SK-N-SH (cell line): Measurements from ENCODE around the gene POLA1. TPM values are rescaled to one million over a fixed set of nuclear protein-coding genes. Genes with fewer than 3 reads are reported as not detected.

ENCODE experiments used
- CTCF ChIA-PET: fragments of 300-600, 350-600 bp; formaldehyde crosslinking; extraction: SDS; loops from one replicate; lab custom pipeline; 2021; lab: Yijun Ruan, JAX
- POLR2A ChIA-PET: fragments of 350-600 bp; sonication (Branson Sonifier 250); formaldehyde crosslinking; extraction: SDS; loops from one replicate; lab custom pipeline; 2020; ENCODE audit warnings: antibody characterized with exemption, inconsistent platforms; lab: Yijun Ruan, JAX
- DNase-seq: peaks from one replicate; pipeline ENCODE4 v3.0.0; 2012
- H2AFZ ChIP-seq: fragments of 200-600 bp; sonication (generic); 2 replicates; pipeline ENCODE4 v1.8.1; 2016; ENCODE audit warnings: antibody characterized with exemption, mild to moderate bottlenecking, low read depth
- H3F3A ChIP-seq: fragments of 200-600 bp; sonication (generic); replicated peaks from 2 replicates; pipeline ENCODE3; 2016; ENCODE audit warnings: antibody characterized with exemption, mild to moderate bottlenecking; ENCODE audit not compliant: insufficient read depth
- H3K27ac ChIP-seq, 2 experiments: fragments of 200-500 bp in 1 of 2; fragments of 200-600 bp in 1 of 2; sonication (Bioruptor generic) in 1 of 2; sonication (generic), shearing (Covaris generic) in 1 of 2; 2 replicates each; pipeline versions ENCODE4 v1.5.1 to v1.6.1; 2014 to 2016; ENCODE audit warnings: low read depth in 2 of 2, inconsistent platforms in 1 of 2, low read length in 1 of 2, mild to moderate bottlenecking in 1 of 2, mixed read lengths in 1 of 2
- H3K27me3 ChIP-seq: fragments of 200-600 bp; sonication (generic), shearing (Covaris generic); 2 replicates; pipeline ENCODE4 v1.6.1; 2016; ENCODE audit warnings: mixed run types; ENCODE audit not compliant: insufficient read depth
- H3K36me3 ChIP-seq, 2 experiments: fragments of 200-500 bp in 1 of 2; fragments of 200-600 bp in 1 of 2; sonication (Bioruptor generic) in 1 of 2; sonication (generic) in 1 of 2; replicated peaks in 1 of 2; 2 replicates each; pipeline versions ENCODE3 to v1.5.1; 2014 to 2016; ENCODE audit warnings: low read length in 1 of 2, mild to moderate bottlenecking in 1 of 2; ENCODE audit not compliant: insufficient read depth in 2 of 2, control insufficient read depth in 1 of 2
- H3K4me1 ChIP-seq, 2 experiments: fragments of 200-500 bp in 1 of 2; fragments of 200-600 bp in 1 of 2; sonication (Bioruptor generic) in 1 of 2; sonication (generic), shearing (Covaris generic) in 1 of 2; 2 replicates each; pipeline versions ENCODE4 v1.5.1 to v1.6.1; 2014 to 2016; ENCODE audit warnings: low read depth in 1 of 2, low read length in 1 of 2, mixed run types in 1 of 2; ENCODE audit not compliant: insufficient read depth in 2 of 2, control insufficient read depth in 1 of 2
- H3K4me2 ChIP-seq: fragments of 200-600 bp; sonication (generic), shearing (Covaris generic); 2 replicates; pipeline ENCODE4 v1.6.1; 2017; ENCODE audit warnings: mixed run types
- H3K4me3 ChIP-seq, 2 experiments: fragments of 200-500 bp in 1 of 2; fragments of 200-600 bp in 1 of 2; sonication (Bioruptor generic) in 1 of 2; sonication (generic), shearing (Covaris generic) in 1 of 2; 2 replicates each; pipeline versions ENCODE4 v1.5.1 to v1.8.1; 2014 to 2016; ENCODE audit warnings: low read depth in 2 of 2, inconsistent platforms in 1 of 2, low read length in 1 of 2, mild to moderate bottlenecking in 1 of 2, mixed read lengths in 1 of 2, moderate library complexity in 1 of 2
- H3K79me2 ChIP-seq: fragments of 200-600 bp; sonication (generic); 2 replicates; pipeline ENCODE4 v1.8.1; 2017; ENCODE audit warnings: mild to moderate bottlenecking; ENCODE audit not compliant: insufficient read depth
- H3K9ac ChIP-seq: fragments of 200-600 bp; sonication (generic); 2 replicates; pipeline ENCODE4 v1.6.1; 2017; ENCODE audit warnings: mixed run types
- H3K9me2 ChIP-seq: fragments of 200-600 bp; sonication (generic); 2 replicates; pipeline ENCODE4 v1.6.1; 2017; ENCODE audit warnings: mixed run types
- H3K9me3 ChIP-seq: fragments of 200-600 bp; sonication (generic); 2 replicates; pipeline ENCODE4 v1.6.1; 2017; ENCODE audit warnings: mixed run types, mild to moderate bottlenecking, moderate library complexity
- H4K20me1 ChIP-seq: fragments of 200-600 bp; sonication (generic); 2 replicates; pipeline ENCODE4 v1.6.1; 2017; ENCODE audit warnings: mild to moderate bottlenecking, mixed run types; ENCODE audit not compliant: insufficient read depth
- CHD2 ChIP-seq: fragments of 150-350 bp; IDR thresholded peaks from 2 replicates; pipeline ENCODE4 v1.6.1; 2018; ENCODE audit warnings: low read length; ENCODE audit not compliant: partially characterized antibody
- ELF1 ChIP-seq: IDR thresholded peaks from 2 replicates; pipeline ENCODE4 v1.4.0; 2012
- EP300 ChIP-seq, 2 experiments: IDR thresholded peaks; 2 replicates each; pipeline versions ENCODE4 v1.4.0 to v1.6.1; 2012; ENCODE audit warnings: borderline replicate concordance in 1 of 2, low read depth in 1 of 2, low read length in 1 of 2
- FOXJ3 ChIP-seq: sonication (generic); formaldehyde crosslinking; IDR thresholded peaks from 2 replicates; pipeline ENCODE4 v1.5.1; 2020; ENCODE audit warnings: mild to moderate bottlenecking, missing genetic modification reagents
- GATA2 ChIP-seq: sonication (generic); formaldehyde crosslinking; IDR thresholded peaks from 2 replicates; pipeline ENCODE4 v1.5.0; 2020; ENCODE audit warnings: mild to moderate bottlenecking, missing genetic modification reagents
- JUND ChIP-seq: IDR thresholded peaks from 2 replicates; pipeline ENCODE4 v1.4.0; 2012
- PBX3 ChIP-seq: IDR thresholded peaks from 2 replicates; pipeline ENCODE4; 2012
- POLR2AphosphoS5 ChIP-seq: IDR thresholded peaks from 2 replicates; pipeline ENCODE4 v1.6.1; 2012; ENCODE audit warnings: low read depth, low read length
- RAD21 ChIP-seq: IDR thresholded peaks from 2 replicates; pipeline ENCODE4 v1.6.1; 2012; ENCODE audit warnings: mild to moderate bottlenecking, low read length
- RCOR1 ChIP-seq: fragments of 150-350 bp; IDR thresholded peaks from 2 replicates; pipeline ENCODE4 v1.6.1; 2017; ENCODE audit warnings: antibody characterized with exemption, low read length
- RXRA ChIP-seq: IDR thresholded peaks from 2 replicates; pipeline ENCODE4 v1.4.0; 2012; ENCODE audit warnings: low read depth, mild to moderate bottlenecking, borderline replicate concordance
- SIN3A ChIP-seq: IDR thresholded peaks from 2 replicates; pipeline ENCODE4 v1.6.1; 2012; ENCODE audit warnings: low read depth, mild to moderate bottlenecking, low read length, moderate library complexity, borderline replicate concordance
- TCF12 ChIP-seq: IDR thresholded peaks from 2 replicates; pipeline ENCODE4 v1.4.0; 2012
- TEAD4 ChIP-seq: IDR thresholded peaks from 2 replicates; pipeline ENCODE4 v1.4.0; 2012; ENCODE audit warnings: mild to moderate bottlenecking, borderline replicate concordance; ENCODE audit not compliant: insufficient read depth
- WGBS: methylation state at CpG from one replicate; pipeline ENCODE4 v1.1.6; 2017; ENCODE audit warnings: low lambda C conversion rate; 5-methylcytosine and 5-hydroxymethylcytosine counted together
- polyA plus RNA-seq, 3 experiments: library from polyadenylated mRNA; depleted of rRNA; stranded (reverse); fragments of >200 nt; gene quantifications; 2 replicates each; pipeline ENCODE4 v1.2.3, GENCODE V29; 2012
- TF ChIP-seq, protein P1 (sequence below): fragments of 200-600 bp; sonication (generic); IDR thresholded peaks from 2 replicates; pipeline ENCODE4 v1.6.1; 2017; ENCODE audit warnings: antibody characterized with exemption, mild to moderate bottlenecking, moderate library complexity

POLA1 gene
- polyA plus RNA-seq, 1 of the 3 experiments (the other 2 are of a cell fraction): 2.8 TPM

DNA sequence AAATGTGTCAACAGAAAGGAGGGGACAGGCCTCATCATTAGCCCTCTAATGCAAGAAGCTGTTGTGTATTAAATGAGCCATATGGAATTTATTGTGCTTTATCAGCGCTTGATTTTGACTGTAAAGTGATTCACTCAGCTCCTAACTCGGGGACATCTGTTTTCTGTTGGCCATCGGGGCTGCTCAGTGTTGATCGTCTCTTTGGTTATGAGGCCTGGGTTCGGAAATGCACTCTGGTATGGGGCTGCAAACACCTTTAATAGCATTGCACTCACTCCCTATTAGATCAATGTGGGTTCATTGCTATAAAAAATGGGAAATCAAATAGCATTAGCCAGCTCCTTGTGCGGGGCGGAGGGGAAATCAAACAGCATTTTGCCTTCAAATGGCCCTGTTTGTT is 315.7 kb downstream of the POLA1 start:
- POLR2A ChIA-PET: no interaction called here
- H3K9me2 ChIP-seq: no peaks in the 10 kb centered on the region
- H3K27me3 ChIP-seq: peaks cover 27% of the 10 kb centered on the region
- no peak overlapping the region for H2AFZ ChIP-seq
- CTCF ChIA-PET: interaction anchor here (0.7 to 1.7 kb wide), 6 partner anchors 11 to 750 kb away, joined by 3 to 5 read pairs (median 3); no protein-coding TSS in a partner anchor
- no peaks in the 10 kb centered on the region for H3K36me3 ChIP-seq
- no peaks in the 10 kb centered on the region for H3K9me3 ChIP-seq
- no peak overlapping the region for H3K9ac ChIP-seq
- DNase-seq: peak; percentile 81
- H3K27ac ChIP-seq: no peak overlapping the region
- H3K4me1 ChIP-seq: peaks cover 0 to 12% of the 10 kb centered on the region in 2 experiments; a peak in 2 of 4 replicates
- H3K4me2 ChIP-seq: no peak overlapping the region
- TF ChIP-seq GATA2 (CRISPR knock-in tag): peak; percentile 82
- TF ChIP-seq FOXJ3 (CRISPR knock-in tag): 0 out of 2 replicates have a peak, but pooled peaks have one; percentile 51
- TF ChIP-seq ELF1: no peak
- TF ChIP-seq, protein P1, sequence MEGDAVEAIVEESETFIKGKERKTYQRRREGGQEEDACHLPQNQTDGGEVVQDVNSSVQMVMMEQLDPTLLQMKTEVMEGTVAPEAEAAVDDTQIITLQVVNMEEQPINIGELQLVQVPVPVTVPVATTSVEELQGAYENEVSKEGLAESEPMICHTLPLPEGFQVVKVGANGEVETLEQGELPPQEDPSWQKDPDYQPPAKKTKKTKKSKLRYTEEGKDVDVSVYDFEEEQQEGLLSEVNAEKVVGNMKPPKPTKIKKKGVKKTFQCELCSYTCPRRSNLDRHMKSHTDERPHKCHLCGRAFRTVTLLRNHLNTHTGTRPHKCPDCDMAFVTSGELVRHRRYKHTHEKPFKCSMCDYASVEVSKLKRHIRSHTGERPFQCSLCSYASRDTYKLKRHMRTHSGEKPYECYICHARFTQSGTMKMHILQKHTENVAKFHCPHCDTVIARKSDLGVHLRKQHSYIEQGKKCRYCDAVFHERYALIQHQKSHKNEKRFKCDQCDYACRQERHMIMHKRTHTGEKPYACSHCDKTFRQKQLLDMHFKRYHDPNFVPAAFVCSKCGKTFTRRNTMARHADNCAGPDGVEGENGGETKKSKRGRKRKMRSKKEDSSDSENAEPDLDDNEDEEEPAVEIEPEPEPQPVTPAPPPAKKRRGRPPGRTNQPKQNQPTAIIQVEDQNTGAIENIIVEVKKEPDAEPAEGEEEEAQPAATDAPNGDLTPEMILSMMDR: no peak
- TF ChIP-seq RAD21: no peak
- TF ChIP-seq PBX3: no peak
- TF ChIP-seq CHD2: peak; percentile 80
- TF ChIP-seq SIN3A: no peak
- TF ChIP-seq JUND: no peak
- TF ChIP-seq EP300 (IDR thresholded peaks at IDR 0.05; ENCODE audit: borderline replicate concordance in 1 of 2, low read depth in 1 of 2, low read length in 1 of 2): peak in 1 of 2 experiments; percentile 77; a peak in 2 of 4 replicates
- TF ChIP-seq RCOR1: peak; percentile 96
- peak; percentile 66 for TF ChIP-seq TCF12
- no peak for TF ChIP-seq TEAD4
- no peak for TF ChIP-seq POLR2AphosphoS5
- no peak for TF ChIP-seq RXRA
- H4K20me1 ChIP-seq: no peaks in the 10 kb centered on the region
- H3K4me3 ChIP-seq: no peak overlapping the region
- no peaks in the 10 kb centered on the region for H3F3A ChIP-seq
- WGBS: 21% methylated on average over 7 of the region's 7 CpGs
- no peaks in the 10 kb centered on the region for H3K79me2 ChIP-seq
